ENCODE measurements around the gene EPGN.

Gene EPGN

GRCh38 chr4:74297539-74297938 lies 10.7 kb upstream of the EPGN start:
- H3K27ac ChIP-seq (replicated peaks): no peak overlapping the region
- no peaks in the 10 kb centered on the region for H3K27me3 ChIP-seq (ENCODE audit: insufficient read depth, poor library complexity, severe bottlenecking)
- H3K4me3 ChIP-seq (replicated peaks; ENCODE audit: insufficient read depth, low read length): no peak overlapping the region
- DNase-seq (ENCODE audit: low read depth in 1 of 2, low spot score in 1 of 2): no peak
- TF ChIP-seq GABPA (IDR thresholded peaks at IDR 0.05; ENCODE audit: low read depth) (no peak), REST (IDR thresholded peaks at IDR 0.05; ENCODE audit: insufficient replicate concordance, low read depth) (no peak), POLR2AphosphoS5 (IDR thresholded peaks at IDR 0.05; ENCODE audit: low read depth) (no peak), CTCF (IDR thresholded peaks at IDR 0.05; ENCODE audit: insufficient read depth, low read length) (no peak), SPI1 (IDR thresholded peaks at IDR 0.05; ENCODE audit: borderline replicate concordance, low read depth) (no peak)

- Histone ChIP-seq H3K27me3 (ENCODE audit: insufficient read depth, poor library complexity, severe bottlenecking) (no peaks in the 10 kb centered on the region), H3K27ac (replicated peaks) (no peak overlapping the region), H3K4me3 (replicated peaks; ENCODE audit: insufficient read depth, low read length) (no peak overlapping the region)
- no peak for TF ChIP-seq GABPA (IDR thresholded peaks at IDR 0.05; ENCODE audit: low read depth)
- TF ChIP-seq REST (IDR thresholded peaks at IDR 0.05; ENCODE audit: insufficient replicate concordance, low read depth): no peak
- TF ChIP-seq SPI1 (IDR thresholded peaks at IDR 0.05; ENCODE audit: borderline replicate concordance, low read depth): no peak
- no peak for TF ChIP-seq POLR2AphosphoS5 (IDR thresholded peaks at IDR 0.05; ENCODE audit: low read depth)
- DNase-seq (ENCODE audit: low read depth in 1 of 2, low spot score in 1 of 2): no peak
Observed at GRCh38 chr4:74304095-74304625, 4.1 kb upstream of the EPGN start.

GRCh38 chr4:74305000-74305399 lies 3.3 kb upstream of the EPGN start:
- no peak overlapping the region for H3K27ac ChIP-seq (replicated peaks)
- TF ChIP-seq REST (IDR thresholded peaks at IDR 0.05; ENCODE audit: insufficient replicate concordance, low read depth) (no peak), CTCF (IDR thresholded peaks at IDR 0.05; ENCODE audit: insufficient read depth, low read length) (no peak), SPI1 (IDR thresholded peaks at IDR 0.05; ENCODE audit: borderline replicate concordance, low read depth) (no peak), POLR2AphosphoS5 (IDR thresholded peaks at IDR 0.05; ENCODE audit: low read depth) (no peak), GABPA (IDR thresholded peaks at IDR 0.05; ENCODE audit: low read depth) (no peak)
- H3K27me3 ChIP-seq (ENCODE audit: insufficient read depth, poor library complexity, severe bottlenecking): no peaks in the 10 kb centered on the region
- DNase-seq (ENCODE audit: low read depth in 1 of 2, low spot score in 1 of 2): no peak
- H3K4me3 ChIP-seq (replicated peaks; ENCODE audit: insufficient read depth, low read length): no peak overlapping the region
